ENCODE results near the gene MORC2.

DNA sequence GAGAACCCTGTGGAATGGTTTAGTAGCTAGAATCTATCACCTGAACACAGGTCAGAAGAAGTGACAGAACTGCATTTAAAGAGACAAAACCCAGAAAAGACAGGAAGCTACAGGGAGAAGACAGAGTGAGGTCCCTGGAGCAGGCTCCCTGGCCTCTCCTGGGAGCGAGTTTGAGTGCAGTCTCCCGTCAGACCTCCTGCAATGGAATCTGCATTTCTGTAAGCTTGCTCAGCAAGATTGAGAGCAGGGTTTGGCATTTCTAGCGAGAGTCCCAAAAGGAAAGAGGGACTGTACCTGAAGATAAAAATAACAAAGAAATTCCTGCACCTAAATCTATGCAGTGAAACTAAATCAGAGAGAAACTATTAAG lies 74.2 kb downstream of the MORC2 start:
- TF ChIP-seq EZH2 (IDR thresholded peaks at IDR 0.05; ENCODE audit: borderline replicate concordance, low read depth, low read length, severe bottlenecking) = no peak
- TF ChIP-seq, protein P1, sequence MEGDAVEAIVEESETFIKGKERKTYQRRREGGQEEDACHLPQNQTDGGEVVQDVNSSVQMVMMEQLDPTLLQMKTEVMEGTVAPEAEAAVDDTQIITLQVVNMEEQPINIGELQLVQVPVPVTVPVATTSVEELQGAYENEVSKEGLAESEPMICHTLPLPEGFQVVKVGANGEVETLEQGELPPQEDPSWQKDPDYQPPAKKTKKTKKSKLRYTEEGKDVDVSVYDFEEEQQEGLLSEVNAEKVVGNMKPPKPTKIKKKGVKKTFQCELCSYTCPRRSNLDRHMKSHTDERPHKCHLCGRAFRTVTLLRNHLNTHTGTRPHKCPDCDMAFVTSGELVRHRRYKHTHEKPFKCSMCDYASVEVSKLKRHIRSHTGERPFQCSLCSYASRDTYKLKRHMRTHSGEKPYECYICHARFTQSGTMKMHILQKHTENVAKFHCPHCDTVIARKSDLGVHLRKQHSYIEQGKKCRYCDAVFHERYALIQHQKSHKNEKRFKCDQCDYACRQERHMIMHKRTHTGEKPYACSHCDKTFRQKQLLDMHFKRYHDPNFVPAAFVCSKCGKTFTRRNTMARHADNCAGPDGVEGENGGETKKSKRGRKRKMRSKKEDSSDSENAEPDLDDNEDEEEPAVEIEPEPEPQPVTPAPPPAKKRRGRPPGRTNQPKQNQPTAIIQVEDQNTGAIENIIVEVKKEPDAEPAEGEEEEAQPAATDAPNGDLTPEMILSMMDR (IDR thresholded peaks at IDR 0.05; ENCODE audit: borderline replicate concordance, extremely low read depth, low read length, poor library complexity, severe bottlenecking) = no peak

Data from DND-41 (cell line).